ENCODE data around the gene KCNQ1.

KCNQ1 gene

DNA sequence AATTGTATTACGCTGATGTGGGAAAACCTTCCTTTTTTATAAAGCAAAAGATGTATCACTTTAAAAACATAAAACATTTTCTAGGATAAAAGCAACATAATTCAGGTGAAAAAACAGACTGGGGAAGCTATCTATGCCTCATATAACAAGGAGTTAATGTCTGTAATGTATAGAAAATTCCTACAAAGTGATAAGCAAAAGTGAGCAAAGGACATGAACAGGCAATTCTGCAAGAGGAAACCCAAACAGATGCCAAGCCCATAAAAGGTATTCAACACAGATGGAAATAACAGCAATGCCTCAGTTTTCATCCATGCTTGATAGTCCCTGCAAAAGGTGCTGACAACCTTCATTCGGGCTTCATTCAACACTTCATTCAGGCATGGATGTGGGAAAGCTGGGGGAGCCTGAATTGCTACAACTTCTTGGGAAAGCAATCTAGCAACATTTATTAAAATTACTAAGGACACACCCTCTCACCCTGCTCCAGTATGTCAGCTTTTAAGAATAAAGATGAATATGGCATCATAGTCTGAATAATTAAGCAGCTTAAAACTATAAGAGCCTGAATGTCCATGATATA lies 215.6 kb downstream of the KCNQ1 start:
- DNase-seq, result no peak

DNA sequence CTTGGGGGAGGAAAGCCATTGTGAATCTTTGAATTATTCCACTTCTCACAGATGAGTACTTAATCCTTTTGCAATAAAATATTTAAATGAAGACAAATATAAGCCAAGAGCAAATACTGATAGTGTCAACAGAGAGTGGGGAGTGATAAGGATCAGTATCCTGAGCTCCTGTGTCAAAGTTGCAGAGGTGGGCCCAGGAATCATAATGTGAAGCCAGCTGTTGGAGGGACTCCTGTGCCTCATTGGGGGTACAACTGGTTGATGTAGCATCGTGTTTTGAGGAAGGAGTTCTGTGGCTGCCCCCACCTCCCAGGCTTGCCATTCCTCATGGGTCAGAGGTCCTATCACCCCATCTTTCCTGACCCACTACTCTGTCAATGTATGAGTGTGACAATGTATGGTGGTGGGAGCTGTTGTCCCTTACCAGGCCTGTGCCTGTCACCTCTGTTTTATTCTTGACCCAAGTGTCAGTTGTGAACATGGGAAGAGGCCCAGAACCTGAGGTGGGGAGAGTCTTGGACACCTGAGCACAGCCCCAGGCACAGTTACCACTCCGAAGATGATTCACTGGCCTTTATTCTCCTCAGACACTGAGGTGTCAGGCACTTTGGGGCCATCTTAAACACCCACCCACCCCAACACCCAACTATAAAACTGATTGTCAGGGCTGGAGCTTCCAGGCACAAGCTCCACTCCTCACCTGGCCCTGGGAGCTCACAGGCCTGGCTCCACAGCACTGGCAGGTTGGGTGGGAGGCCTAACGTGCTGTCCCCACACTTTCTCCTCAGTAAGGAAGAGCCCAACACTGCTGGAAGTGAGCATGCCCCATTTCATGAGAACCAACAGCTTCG lies 216.6 kb downstream of the KCNQ1 start:
- DNase-seq, result no peak

DNA sequence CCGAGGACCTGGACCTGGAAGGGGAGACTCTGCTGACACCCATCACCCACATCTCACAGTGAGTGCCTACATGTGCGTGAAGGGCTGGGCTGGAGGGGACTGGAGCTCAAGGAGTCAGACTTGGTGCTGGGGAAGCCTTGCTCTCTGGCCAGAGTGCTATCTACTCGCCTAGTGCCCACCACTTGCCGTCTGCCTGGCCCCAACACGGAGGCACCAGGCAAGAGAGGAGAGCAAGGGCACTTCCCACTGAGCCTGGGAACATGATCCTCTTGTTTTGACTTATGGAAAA lies 217.2 kb downstream of the KCNQ1 start:
- DNase-seq, result no peak

DNA sequence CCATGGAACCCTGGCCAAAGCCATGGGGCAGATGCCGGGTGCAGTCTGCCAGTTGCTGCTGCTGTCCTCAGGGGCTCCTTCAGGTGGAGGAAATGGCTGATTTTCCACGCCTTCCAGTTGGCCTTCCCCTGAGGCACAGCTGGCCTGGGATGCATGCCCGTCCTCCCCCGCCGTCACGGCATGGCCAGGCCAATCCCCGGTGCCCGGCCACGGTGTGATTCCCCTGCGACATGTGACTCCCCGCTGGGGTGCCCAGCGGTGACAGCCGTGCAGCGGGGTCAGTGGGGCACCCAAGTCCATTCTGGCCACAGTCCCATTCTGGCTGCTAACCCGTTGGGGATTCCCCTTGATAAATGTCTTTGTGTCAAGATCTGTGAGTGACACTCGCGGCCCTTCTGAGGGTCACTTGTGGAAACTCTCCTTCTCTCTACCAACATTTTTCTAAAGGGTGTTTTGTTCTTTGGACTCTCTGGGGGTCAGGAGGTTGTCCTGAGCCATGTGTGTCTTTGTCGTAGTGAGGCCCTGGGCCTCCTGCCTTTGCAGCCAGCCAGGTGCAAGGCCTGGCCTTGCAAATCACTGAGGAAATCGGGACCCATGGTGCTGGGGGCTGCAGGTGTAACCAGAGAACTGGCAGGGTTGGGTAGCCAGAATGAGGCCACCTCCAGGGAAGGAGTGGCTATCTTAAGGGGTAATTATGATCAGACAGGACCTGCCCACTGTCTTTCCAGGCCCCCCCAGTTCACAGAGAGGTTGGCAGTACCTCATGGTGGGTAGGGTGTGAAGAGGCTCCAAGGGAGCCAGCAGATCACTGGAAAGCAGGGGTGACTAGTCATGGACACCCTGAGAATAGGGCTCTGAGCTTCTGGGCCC lies 217.9 kb downstream of the KCNQ1 start:
- no peak for DNase-seq

DNA sequence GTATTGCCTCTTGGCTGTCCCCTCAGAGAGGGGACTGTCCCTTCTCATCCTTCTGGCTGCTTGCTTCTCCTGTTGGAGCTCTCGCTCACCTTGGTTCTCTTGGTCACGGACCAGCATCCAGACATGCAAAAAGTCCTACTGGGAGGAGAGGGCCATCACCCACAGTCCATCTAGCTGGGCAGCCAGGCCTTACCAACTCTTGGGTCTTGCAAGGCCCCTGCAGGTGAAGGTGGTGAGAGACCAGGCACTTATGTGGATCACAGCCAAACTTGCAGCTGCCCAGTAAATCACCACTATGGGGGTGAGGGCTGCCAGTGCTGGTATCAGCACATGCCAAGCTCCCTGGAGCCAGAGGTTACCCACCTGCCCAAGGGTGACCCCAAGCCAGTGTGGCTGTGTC lies 218.7 kb downstream of the KCNQ1 start:
- no peak for DNase-seq

DNA sequence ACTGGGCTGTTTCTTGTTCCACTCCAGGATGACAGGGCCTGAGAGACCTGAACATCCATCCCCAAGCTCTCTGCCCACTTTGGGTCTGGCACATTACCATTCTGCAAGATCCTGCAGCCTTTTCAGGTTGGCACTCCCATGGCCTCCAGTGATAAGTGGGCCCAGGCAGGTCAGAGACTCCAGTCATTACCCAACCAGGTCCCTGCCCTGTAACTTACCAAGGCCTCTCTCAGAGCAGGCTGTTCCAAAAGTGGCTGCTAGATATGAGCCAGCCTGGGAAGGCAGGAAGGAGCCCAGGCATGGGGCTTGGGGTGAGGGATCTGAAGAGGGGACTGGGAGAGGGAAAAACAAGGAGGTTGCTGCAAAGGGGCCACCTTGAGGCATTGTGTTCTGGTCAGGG lies 219.1 kb downstream of the KCNQ1 start:
- DNase-seq, result no peak

DNA sequence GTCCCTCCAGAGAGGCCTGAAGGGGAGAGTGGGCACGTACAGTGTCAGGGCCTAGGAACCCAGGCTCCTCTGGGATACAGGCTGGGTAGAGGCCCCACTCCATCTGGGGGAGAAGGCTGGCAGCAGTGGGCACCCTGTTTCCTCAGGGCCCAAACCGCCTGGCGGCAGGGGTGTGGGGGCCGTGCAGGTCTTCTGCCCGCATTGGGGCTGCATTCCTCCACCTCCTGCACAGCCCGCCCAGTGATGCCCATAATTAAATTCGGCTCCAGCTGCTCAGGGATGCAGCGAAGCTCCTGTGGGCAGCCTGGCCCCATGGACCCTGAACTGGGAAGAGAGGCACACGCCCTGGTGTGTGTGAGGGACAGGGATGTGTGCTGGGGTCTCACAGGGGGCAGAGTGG lies 219.6 kb downstream of the KCNQ1 start:
- DNase-seq, result no peak

DNA sequence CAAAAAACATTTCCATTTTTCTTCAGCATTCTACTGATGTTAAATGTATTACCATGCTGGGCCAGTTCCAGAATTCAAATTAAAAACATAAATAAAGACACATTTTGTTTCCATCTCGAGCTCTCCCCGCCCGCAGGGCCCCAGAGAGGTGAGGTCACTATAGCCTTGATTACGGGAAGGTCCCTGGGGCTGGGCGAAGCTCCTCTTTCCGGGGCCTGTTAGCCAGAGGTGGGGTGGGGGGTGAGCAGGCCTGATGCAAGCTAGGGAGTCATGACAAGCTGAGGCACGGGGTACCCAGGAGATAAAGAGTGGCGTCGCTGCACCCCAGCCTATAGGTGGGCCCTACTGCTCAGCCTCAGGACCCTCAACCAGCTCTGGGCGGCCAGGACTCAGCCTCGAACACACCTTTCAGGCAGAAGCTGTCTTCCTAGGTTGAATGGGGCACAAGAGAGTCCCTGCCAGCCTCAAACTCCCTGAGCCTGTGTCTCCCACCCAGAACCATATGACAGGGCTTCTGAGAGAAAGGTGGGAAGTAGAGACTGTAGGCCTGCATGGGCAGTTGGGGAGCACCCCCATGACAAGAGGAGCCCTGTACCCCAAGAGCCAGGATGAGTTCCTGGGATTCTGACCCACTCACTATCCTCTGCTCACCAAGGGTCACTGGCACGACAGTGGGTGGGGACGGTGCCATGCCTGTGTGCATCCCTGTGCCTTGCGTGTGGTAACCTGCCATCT lies 220.2 kb downstream of the KCNQ1 start:
- no peak for DNase-seq

DNA sequence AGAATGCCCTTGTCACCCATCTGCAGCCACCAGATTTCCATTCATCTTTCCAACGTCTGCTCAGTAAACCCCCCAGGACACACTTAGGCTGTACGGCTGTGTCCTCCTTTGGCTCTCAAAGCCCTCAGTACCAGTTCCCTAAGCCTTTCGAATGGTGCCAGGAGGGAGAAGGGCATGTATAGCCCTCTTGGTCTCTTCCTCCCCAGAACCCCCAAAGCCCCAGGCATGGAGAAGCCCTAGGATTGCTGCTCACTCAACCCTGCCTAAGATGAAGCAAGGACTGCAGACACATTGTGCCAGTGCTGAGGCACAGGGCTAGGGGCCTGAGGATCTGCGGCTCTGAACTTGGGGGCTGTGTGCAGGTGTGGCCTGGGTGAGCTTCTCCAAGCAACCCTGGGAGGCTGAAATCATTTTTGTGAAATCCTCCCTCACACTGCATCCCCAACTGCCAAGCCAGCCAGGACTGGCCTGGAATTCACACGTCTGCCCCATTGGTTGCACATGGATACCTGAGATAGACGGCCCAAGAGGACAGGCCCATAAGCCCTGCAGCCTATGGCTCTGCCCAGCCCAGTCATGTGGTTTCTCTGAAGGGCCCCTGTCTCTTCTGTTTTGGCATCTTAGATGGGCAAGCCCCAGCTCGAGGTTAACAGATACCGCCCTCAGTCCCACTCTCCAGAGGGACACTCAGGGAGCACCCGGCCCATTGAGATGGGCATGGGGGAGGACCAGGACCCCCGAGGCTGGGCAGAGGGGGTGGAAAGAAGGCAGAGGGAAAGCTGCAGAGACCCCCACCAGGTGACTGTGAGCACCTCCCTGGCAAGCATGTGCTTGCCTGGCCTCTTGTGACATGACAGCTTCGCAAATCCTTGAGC lies 221.0 kb downstream of the KCNQ1 start:
- no peak for DNase-seq

DNA sequence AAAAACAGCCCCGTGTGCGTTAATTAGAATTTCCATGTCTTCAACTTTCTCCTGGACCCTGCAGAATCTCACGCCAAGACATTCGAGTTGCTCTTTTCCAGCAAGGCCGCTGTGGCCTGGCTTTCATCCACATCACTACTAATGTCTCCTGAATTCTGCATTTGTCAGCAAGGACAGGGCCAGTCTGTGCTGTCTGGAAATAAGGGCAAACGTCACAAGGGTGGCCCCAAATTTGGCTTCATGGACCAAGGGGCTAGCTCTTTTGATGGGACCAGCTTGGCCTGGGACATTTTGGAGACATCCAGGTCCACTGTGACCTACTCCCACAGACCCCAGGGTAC lies 221.6 kb downstream of the KCNQ1 start:
- no peak for DNase-seq

DNA sequence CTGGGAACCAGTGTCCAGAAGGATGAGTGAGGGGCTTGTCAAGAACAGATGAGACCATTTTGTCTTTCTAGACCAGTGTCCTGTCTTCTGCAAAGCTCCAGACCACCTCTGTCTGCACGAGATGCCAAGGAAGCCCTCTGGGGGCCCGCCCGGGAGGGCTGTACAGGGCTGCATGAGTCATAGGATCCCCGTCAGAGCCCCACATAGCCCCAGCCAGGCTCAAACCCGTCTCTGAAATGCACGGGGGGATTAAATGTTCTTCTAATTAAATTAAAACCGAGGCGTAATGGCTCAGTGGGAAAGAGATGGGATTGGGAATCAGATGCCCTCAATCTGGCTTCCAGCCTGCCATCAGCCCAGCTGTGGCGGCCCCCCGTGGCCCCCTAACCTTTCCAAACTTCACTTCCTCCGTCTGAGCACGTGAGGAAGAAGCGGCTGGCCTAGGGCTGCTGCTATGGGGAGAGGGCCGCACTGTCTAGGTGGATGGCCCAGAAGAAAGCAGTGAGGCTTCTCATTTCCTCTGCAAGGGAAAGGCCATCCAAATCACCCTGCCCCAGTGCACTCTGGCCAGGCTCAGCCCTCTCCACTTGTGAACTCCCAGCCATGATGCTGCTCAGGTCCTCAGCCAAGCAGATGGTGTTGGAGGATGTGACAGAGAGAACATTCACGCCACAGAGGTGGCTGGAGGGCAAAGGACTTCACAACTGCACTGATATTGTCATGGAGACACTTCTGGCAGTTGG lies 222.2 kb downstream of the KCNQ1 start:
- no peak for DNase-seq

DNA sequence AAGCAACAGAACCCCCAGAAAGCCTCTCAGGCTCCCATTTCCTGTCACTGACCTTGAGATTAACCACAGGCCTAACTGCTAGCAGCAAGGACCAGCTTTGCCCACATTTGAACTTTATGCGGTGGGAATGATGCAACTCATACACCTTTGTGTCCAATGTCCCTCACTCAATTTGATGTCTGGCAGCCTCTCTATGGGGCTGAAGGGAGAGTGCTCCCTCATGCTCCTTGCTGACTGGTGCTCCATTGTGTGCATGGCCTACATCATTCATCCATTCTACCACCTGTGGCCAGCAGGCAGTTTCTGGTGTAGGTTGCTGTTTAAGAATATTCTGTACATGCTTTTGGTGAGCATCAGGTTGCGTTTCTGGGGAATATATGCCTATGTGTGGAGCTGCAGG lies 223.1 kb downstream of the KCNQ1 start:
- DNase-seq, result no peak

DNA sequence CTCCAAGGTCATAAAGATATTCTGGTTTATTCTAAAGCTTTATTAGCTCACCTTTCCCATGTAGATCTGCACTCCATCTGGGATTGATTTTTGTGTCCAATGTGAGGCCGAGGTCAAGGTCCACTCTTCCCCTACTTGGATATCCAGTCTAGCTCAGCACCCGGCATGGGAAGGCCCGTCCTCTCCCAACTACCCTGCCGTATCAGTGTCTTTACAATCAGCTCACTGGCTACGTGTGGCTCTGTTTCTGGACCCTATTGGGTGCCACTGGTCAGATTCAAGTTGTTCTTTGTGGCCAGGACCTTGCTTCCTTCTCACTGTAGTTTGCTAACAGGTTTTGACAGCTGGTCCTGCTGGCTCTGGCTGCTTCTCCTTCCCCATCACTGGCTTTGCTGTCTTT lies 224.1 kb downstream of the KCNQ1 start:
- no peak for DNase-seq

DNA sequence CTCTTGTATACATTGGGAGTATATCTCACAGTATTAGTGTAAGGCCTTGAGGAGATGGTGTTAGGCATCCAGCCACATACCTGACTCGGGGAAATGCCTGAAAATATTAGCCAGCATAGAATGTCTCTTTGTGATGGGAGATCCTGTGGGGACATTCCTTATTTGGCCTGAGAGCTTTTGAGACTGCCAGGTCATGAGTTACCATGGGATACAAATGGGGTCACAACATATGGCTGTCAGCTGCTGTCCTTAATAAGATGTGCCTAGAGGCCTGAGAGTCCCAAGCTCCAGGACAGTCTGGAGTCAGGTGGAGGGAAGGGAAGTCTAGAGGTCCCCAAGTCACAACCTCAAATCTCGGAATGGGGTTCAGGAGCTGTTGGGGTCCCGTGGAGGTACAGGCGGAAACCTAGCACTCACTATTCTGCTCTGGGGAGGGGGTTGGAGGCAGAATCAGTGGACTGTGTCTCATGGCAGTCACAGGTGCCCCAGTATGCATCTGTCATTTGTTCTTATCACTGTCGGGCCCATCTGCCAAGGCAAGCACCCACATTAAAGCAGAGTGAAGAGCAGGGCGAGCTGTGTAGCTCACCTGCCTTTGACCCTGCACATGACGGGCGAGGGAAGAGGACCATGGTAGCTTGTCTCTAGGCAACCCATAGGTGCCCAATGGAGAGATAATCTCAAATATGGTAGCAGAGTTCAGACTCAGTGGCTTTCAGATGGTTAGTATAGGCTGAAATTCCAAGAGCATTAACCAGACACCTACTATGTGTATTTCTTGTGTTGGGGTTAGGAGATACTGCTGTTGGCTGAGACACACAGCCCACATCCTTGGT lies 225.0 kb downstream of the KCNQ1 start:
- DNase-seq, result no peak

DNA sequence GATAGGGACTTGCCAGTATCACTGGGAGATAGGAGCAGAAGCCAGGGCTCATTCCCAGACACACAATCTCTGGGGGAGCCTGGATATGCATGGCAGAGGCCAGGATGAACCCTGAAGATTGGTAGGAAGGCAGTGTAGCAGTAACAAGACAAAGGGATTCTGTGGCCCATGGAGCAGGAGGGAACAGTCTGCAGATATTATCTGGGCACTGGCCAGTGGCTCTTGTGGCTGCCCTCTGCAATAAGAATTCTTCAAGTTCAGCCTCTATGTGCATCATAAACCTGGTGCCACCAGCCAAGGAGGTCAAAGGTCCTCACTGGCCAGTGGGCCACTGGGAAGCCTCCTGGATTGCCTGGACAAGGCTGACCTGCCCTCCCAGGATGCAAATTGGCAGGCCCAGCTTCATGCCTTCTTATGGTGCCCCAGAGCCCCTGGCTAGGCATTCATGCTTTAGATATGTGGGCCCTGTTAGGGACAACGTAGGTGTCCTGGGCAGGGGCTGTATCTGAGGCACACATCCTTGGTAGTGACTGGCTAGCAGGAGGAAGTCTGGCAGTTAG lies 225.8 kb downstream of the KCNQ1 start:
- no peak for DNase-seq

DNA sequence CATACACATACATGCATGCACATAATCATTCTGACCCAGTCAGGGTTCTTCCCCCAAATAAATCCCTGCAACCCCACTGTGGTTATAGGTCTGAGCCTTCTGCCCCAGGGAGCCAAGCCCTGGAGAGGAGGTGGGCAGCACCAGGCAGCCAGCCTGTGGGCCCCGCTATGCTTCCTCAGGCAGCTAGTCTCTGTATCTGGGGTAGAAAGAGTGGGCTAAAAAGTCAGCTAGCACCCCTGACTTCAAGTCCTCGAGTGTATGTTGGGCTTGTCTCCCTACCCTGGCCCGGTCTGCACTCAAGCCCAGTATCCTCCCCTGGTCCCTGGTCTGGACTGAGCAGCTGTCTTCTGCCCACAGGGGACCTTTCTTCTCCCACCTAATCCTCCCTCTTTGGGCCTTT lies 226.9 kb downstream of the KCNQ1 start:
- DNase-seq, result no peak

DNA sequence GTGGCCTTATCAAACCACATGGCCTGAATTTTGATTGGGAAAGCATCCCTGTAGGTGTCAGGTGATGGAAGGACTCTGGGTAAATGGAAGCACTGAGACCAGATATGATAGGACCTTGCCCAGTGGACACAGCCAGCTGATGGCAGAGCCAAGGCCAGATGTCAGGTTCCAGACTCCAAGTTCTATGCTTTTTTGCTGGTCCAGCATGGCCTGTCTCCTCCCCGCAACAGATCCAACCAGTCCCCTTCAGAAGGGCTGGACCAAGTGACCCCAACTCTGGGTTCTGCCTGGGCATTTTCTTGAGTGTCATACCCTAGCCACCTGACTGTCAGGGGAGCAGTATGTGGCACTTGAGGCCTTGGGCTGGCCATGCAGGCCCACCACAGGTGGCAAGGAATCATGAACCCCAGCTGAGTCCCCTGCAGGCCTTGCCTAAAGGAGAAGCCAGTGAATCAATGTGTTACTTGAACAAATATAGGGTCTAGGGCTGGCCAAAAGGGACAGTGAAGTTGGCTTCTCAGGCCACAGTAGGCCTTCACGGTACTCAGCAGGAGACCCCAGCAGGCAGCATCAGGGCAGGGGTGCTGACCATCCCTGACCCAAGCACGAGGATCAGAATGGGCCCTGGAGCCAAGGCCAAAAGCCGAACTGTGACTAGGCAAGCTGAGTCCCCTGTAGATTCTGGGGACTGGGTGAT lies 227.9 kb downstream of the KCNQ1 start:
- no peak for DNase-seq

DNA sequence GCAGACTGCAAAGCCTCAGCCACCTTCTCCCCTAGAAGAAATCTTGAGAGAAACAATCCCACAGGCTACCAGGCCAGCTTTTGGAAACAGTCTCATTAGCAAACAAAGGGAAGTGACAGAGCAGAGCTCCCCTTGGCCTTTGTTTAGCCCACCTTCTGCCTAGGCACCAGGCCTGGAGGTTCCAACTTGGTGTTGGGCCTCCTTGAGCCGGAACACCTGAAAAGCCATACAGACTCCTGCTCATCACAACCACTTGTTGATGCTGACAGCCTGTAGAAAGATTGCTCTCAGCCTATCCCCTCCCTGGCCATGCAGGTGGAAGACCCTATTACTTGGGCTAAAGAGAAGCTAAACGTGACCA lies 228.4 kb downstream of the KCNQ1 start:
- DNase-seq, result no peak

DNA sequence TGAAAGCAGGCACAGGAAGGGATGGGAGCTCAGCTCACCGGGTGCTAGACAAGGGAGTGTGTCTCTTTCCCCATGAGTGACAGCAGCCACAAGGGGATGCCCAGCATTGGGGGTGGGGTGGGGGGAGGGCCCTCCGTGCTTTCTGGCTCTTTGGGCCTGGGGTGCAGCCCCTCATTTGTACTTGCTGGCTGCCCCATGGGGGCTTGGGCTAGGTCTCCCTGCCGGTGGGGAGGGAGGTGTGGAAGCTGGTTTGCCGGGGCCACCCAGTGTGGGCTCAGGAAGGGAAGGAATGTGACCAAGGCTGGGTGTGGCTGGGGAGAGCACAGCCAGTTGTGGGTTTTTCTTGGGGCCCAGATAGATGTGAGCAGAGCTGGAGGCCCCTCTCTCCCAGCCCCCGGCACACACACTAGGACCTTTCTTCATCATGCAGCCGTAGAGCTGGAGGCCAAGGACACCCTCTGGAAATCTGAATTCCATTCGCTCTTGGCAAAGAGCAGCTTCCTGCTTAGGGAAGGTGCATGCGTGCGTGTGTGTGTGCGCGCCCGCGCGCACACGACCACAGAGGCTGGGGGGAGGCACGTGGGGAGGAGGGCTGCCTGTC lies 229.2 kb downstream of the KCNQ1 start:
- DNase-seq, result no peak
